Frontal cortex (tissue), 4 donors: ENCODE measurements around the gene FRG2C. TPM values are rescaled to one million over a fixed set of nuclear protein-coding genes. Genes with fewer than 3 reads are reported as not detected.
"Not testable (repeated sequence)": the region's sequence is repeated elsewhere in the genome, so short reads cannot be mapped to it uniquely, and the experiment has no call there.

ENCODE experiments used
- DNase-seq, 2 donors: peaks; one replicate each; pipeline ENCODE4 v3.0.0; 2012; ENCODE audit warnings: low spot score in 2 of 2
- FAIRE-seq: peaks from 2 replicates; lab custom pipeline; 2012; peaks lifted over from hg19 to GRCh38; lab: Jason Lieb, UNC
- small RNA-seq: library from RNA; depleted of rRNA; stranded (forward); fragments of <200 nt; gene quantifications from one replicate; pipeline ENCODE3, GENCODE V24; 2014
- total RNA-seq: library from RNA; depleted of rRNA; stranded (reverse); fragments of >200 nt; gene quantifications from one replicate; pipeline ENCODE4 v1.2.3, GENCODE V29; 2014
- donor health status: control.
- donor health status: control.
- donor health status: control.

The FRG2C gene
- total RNA-seq, 1 donor from 2014 or later, result not detected

DNA sequence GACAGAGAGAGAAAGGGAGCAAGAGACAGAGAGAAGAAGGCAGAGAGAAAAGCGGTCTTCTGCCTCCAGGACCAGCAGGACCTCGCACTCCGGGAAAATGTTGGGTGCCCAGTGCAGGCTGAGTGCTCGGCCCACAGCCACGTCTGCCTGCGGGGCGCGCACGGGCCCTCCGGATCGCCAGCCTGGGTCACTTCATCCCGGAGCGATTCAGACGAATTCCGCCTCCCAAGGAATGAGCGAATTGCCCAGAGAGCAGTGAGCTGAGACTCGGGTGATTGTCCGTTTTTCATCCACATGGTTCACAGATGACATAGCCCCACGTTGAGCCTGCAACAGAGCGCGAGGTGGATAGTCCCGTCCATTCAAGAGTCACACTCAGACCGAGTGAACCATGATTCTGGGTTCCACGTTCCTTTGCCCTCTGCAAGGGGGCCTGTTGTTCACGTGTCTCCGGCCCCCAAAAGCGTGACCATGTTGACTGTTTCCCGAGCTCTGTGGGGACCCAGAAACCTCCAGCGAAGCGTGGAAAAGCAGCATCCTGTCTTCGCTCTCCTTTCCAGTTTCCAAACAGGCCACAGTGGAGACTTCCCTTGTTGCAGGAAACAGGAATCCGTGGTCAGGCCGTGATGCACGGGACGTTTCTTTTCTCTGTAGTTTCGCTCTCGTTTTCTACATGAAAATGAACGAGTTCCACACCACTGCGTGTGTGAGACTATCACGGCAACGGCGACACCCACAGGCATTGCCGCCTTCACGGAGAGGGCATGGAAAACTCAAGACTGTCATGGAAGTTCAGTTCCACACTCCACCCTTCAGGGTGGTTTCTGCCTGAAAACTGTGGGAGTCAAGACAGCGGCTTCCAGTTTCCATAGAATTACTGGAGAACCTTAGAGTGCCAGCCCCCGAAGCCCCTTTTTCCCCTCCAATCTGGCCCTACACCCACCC, 3.9 kb downstream of the FRG2C start:
- not testable (repeated sequence) for DNase-seq, FAIRE-seq

GRCh38 chr3:75668759-75669347, 4.7 kb downstream of the FRG2C start:
- FAIRE-seq, DNase-seq: not testable (repeated sequence)

DNA sequence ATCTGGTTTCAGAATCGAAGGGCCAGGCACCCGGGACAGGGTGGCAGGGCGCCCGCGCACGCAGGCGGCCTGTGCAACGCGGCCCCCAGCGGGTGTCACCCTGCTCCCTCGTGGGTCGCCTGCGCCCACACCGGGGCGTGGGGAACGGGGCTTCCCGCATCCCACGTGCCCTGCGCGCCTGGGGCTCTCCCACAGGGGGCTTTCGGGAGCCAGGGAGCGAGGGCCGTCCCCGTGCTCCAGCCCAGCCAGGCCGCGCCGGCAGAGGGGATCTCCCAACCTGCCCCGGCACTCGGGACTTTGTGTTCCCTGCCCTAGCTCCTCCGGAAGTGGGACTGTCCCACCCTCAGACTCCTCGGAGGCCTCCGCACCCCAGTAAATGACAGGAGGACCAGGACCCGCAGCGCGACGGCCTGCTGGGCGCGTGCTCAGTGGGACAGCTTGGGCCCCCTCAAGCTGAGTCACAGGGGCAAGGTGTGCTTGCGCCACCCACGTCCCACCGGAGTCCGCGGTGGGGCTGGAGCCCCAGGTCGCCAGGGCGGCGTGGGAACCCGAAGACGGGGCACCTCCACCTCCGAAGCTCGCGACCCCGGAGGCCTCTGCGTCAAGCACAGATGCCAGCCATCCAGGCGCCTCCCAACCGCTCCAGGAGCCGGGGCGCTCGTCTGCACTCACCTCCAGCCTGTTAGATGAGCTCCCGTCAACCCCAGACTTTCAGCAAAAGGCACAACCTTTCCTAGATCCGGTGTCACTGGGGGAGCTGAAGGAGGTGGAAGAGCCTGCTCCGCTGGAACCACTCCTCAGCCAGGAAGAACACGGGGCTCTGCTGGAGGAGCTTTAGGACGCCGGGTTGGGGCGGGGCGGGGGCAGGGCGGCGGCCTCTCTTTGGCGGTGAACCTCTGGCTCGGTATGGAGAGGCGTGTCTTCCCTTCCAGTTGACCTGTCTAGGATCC, 5.5 kb downstream of the FRG2C start:
- DNase-seq, result not testable (repeated sequence)

DNA sequence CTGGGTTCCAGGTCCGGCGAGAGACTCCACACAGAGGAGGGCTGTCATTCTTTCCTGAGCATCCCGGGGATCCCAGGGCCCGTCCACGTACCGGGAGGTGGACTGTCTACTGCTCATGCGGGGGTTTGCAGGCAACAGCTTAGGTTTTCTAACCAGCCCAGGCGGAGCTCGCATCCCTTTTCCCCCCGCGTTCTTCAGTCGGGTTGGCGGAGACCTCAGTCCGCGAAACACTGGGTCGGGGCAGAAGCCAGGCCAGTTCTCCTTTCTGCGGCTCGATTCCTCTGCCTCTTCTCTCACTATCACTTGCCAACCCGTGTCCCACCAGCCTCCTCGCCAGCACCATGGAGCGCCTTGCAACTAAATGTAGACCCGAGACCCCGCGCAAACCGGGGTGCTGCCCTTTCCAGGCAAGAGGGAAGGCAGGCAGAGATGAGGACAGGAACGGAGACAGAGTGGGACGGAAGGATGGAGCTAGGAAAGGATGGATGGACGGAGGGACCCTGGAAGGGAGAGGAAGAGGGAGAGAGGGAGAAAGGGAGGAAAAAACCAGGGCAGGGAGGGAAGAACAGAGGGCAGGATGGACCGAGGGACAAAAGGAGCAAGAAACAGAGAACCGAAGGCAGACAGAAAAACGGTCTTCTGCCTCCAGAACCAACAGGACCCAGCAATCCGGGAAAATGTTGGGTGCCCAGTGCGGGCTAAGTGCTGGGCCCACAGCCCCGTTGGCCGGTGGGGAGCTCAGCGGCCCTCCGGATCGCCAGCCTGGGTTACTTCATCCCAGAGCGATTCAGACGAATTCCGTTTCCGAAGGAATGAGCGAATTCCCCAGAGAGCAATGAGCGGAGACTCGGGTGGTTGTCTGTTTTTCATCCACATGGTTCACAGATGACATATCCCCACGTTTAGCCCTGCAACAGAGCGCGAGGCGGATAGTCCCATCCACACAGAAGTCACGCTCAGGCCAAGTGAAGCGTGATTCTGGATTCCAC, 6.5 kb downstream of the FRG2C start:
- FAIRE-seq, DNase-seq: not testable (repeated sequence)

More for the DNA sequence above, 5.5 kb downstream of the FRG2C start:
- FAIRE-seq, result not testable (repeated sequence)

DNA sequence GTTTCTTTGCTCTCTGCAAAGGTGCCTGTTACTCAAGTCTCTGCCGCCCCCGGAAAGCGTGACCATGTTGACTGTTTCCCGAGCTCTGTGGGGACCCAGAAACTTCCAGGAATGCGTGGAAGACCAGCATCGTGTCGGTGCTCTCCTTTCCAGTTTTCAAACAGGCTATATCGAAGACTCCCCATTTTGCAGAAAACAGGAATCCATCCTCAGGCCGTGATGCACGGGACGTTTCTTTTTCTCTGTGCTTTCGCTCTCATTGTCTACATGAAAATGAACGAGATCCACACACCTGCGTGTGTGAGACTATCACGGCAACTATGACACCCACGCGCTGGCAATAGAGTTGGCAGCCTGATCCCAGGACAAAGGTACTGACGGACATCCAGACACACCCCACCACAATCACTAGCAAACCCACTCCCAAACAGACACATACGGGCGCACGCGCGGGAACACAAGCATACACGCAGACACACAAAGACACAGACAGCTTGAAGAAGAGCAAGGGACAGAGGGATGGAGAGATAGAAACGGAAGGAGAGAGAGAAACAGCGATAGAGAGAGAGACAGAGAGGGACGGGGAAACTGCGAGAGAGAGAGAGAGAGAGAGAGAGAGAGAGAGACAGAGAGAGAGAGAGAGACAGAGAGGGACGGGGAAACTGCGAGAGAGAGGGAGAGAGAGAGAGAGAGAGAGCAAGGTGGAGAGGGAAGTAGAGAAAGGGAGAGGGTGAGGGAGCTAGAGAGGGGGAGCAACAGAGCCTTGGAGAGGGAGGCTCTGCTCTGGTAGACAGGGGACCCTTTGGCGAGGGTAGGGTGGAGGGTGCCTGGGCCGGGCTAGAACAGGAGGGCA, 7.4 kb downstream of the FRG2C start:
- DNase-seq, FAIRE-seq: not testable (repeated sequence)

- not testable (repeated sequence) for DNase-seq, FAIRE-seq
Measured at GRCh38 chr3:75672140-75672775, 8.1 kb downstream of the FRG2C start.

DNA sequence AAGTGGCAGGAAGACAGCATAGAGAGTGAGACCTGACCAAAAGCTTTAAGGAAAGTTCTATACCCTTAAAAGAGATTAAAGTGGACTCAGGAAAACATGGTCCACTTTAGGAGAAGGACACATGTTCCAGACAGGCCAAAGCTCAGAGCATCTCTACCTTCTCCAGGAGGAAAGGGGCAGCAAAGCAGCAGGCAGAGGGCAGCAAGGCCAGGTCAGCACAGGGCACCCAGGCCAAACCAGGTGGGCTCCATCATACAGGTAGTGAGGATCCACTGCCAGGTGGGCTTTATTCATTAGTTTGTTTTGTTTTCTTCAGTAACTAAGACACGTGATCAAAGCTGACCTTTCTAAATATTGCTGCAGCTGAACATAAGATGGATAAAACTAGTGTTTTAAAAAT, 19.8 kb downstream of the FRG2C start:
- not testable (repeated sequence) for DNase-seq, FAIRE-seq

- FAIRE-seq (no peak), DNase-seq (no peak)
Measured at GRCh38 chr3:75687323-75687722, 23.2 kb downstream of the FRG2C start.

DNA sequence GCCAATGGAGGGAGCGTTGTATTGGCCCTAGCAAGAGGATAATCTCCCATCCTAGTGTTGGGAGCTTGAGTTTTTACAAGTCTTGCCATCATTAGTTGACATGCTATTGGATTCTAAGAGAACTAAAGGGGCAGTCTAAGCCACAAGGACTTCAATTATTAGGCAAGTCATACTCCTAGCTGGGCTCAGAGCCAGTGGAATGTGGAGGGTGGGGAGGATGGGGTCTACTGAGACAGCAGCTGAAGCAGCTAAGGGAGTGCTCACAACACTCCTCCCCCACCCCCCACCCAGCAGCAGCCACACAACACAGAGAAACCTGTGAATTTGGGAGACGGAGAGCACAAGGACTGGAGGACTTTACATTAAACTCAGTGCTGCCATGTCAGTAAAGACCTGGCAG, 27.9 kb downstream of the FRG2C start:
- DNase-seq (no peak), FAIRE-seq (no peak)

Small RNA genes lying within 50 kb of the gene (small RNA-seq; reads per million reads assigned to genes)
- not detected for gene AC108724.2

Other genes with a start within 250 kb of the FRG2C start
- gene ZNF717, start 121.2 kb downstream of the FRG2C start, total RNA-seq, result 22.0 TPM